ENCODE results near the gene PARD3.
A peak's percentile ranks its signal among the peaks of the same experiment; 100 is the strongest.

GRCh38 chr10:34280599-34281374 lies 534.3 kb downstream of the PARD3 start:
- TF ChIP-seq CTCF (IDR thresholded peaks at IDR 0.05) (no peak), POLR2A (IDR thresholded peaks at IDR 0.05) (peak in 1 of 2 donors; percentile 59)
